Erythroblast (primary cell): Measurements from ENCODE around the gene SYT1.
A peak's percentile ranks its signal among the peaks of the same experiment; 100 is the strongest.
"Not testable (repeated sequence)": the region's sequence is repeated elsewhere in the genome, so short reads cannot be mapped to it uniquely, and the experiment has no call there.

ENCODE experiments used
- DNase-seq, 2 experiments: peaks; one replicate each; lab custom pipeline; 2025; lab: John Stamatoyannopoulos, UW
- GATA1 ChIP-seq: IDR thresholded peaks from 2 replicates; pipeline ENCODE4 v1.6.1; 2011; ENCODE audit warnings: low read depth, mild to moderate bottlenecking, control low read depth, low read length, moderate library complexity
- POLR2A ChIP-seq: IDR thresholded peaks from 2 replicates; pipeline ENCODE4 v1.6.1; 2011; ENCODE audit warnings: mild to moderate bottlenecking, low read length

Gene SYT1

GRCh38 chr12:79033788-79034187 lies 169.2 kb downstream of the SYT1 start:
- TF ChIP-seq GATA1 = no peak
- no peak for TF ChIP-seq POLR2A
- DNase-seq = no peak

DNA sequence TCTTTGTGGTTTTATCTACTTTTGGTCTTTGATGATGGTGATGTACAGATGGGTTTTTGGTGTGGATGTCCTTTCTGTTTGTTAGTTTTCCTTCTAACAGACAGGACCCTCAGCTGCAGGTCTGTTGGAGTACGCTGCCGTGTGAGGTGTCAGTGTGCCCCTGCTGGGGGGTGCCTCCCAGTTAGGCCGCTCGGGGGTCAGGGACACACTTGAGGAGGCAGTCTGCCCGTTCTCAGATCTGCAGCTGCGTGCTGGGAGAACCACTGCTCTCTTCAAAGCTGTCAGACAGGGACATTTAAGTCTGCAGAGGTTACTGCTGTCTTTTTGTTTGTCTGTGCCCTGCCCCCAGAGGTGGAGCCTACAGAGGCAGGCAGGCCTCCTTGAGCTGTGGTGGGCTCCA lies 180.2 kb downstream of the SYT1 start:
- DNase-seq = not testable (repeated sequence)

DNA sequence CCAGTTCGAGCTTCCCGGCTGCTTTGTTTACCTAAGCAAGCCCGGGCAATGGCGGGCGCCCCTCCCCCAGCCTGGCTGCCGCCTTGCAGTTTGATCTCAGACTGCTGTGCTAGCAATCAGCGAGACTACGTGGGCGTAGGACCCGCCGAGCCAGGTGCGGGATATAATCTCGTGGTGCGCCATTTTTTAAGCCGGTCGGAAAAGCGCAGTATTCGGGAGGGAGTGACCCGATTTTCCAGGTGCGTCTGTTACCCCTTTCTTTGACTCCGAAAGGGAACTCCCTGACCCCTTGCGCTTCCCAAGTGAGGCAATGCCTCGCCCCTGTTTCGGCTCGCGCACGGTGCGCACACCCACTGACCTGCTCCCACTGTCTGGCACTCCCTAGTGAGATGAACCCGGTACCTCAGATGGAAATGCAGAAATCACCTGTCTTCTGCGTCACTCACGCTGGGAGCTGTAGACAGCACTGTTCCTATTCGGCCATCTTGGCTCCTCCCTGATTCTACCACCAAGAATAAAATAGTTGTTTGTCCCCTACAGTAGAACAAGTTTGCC lies 180.7 kb downstream of the SYT1 start:
- not testable (repeated sequence) for DNase-seq

DNA sequence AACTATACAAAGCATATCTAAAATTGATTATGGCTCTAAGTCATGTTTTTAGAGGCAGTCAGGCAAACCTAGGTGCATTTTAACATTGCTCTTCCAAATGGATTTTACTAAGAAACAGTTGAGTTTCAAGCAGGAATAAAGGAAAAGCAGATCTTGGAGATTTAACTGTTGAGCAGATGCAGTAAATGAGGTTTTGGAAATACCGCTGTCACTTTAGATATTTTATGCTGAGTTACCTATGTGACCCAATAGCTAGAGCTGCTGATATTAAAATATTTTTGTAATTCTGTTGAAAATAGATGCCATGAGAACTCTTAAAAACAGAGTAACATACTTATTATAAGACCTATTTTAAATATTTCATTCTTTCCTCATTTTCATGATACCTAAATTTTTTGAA lies 181.4 kb downstream of the SYT1 start:
- no peak for TF ChIP-seq POLR2A
- no peak for TF ChIP-seq GATA1
- DNase-seq = no peak

- no peak for TF ChIP-seq GATA1
- TF ChIP-seq POLR2A = no peak
- no peak for DNase-seq
Observed at GRCh38 chr12:79048962-79049361, 184.4 kb downstream of the SYT1 start.

DNA sequence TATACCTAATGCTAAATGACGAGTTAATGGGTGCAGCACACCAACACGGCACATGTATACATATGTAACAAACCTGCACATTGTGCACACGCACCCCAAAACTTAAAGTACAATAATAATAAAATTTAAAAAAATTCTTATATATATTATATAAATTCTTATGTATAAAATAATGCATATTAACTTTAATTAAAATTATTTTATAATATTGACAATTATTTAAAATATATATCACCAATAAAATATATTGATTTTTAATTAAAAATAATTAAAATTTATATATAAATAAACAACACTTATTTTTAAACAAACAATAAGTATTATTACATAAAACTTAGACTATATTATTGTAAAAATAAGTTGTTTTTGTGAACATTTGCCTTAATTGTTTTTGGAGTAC lies 188.8 kb downstream of the SYT1 start:
- TF ChIP-seq POLR2A (no peak), GATA1 (no peak)
- DNase-seq = no peak

DNA sequence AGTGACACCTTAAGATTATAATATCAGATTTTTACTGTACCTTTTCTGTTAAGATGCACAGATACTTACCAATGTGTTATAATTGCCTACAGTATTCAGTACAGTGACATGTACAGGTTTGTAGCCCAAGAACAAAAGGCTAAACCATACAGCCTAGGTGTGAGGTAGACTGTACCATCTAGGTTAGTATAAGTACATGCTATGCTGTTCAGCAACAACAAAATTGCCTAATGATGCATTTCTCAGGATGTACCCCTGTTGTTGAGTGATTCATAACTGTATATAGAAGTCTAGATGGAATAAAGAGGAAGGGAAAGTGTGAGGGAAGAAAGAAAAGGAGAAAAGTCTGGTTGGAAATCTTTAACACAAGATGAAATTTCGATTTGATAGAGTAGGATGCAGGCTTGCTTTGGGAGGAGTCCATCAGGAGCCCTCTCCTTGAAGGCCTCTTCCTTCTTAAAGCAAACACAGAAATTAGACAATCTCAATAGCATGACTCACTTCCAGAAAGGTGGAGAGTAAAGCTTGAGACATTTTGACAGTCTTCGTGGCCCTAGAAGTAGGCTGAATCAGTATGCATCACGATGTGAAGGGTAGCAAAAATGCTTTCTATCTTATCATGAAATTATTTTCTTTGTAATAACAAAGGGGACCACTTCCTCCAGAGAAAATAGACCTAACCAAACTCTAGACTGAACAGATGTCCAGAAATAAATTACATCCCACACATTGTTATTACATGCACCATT lies 191.5 kb downstream of the SYT1 start:
- no peak for TF ChIP-seq GATA1
- no peak for DNase-seq

GRCh38 chr12:79056775-79057174 lies 192.2 kb downstream of the SYT1 start:
- TF ChIP-seq GATA1 (no peak), POLR2A (no peak)
- no peak for DNase-seq

GRCh38 chr12:79057540-79057939 lies 193.0 kb downstream of the SYT1 start:
- TF ChIP-seq GATA1 (no peak), POLR2A (no peak)
- no peak for DNase-seq

- no peak for TF ChIP-seq GATA1
- TF ChIP-seq POLR2A = no peak
- DNase-seq = no peak
Observed at GRCh38 chr12:79058342-79058741, 193.8 kb downstream of the SYT1 start.

DNA sequence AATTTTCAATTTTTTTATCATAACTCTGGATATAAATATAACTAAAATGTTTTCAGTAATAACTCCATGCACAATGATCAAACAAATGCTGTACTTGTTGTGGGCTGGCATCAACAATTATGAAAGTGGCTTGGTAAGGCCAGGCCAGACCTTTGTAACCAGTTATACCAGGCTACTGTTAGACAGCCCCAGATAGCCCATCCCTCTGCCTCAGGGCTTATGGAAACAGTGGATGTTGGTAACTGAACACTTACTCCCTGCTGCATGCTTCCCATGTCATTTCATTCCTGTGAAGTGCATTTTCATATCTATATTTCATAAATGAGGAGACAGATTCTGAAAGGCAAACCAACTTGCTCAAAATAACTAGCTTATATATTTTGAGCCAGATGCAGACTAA lies 195.0 kb downstream of the SYT1 start:
- DNase-seq = no peak
- TF ChIP-seq GATA1 (no peak), POLR2A (no peak)

- no peak for DNase-seq
- TF ChIP-seq GATA1 (no peak), POLR2A (no peak)
Observed at GRCh38 chr12:79063258-79063657, 198.7 kb downstream of the SYT1 start.

- TF ChIP-seq POLR2A (no peak), GATA1 (no peak)
- DNase-seq = peak; percentile 6 to 28
Observed at GRCh38 chr12:79067977-79068376, 203.4 kb downstream of the SYT1 start.

DNA sequence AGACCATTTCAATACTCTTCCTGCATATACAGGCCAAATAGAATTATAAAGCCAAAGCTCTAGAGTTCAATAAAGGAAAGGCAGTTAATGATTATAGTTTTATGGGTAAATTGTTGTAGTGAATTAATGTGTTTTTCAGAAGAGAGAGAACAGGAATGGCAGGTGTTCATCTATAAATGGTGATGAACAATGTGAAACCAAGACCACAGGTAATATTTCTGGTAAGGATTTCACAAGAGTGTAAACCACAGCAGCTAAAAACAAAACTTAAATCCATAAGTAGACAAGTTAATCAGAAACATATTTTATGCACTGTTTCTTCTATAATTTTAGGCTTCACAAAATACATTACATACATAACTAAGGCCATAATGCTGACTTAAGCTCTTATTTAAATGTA lies 204.4 kb downstream of the SYT1 start:
- DNase-seq = no peak

DNA sequence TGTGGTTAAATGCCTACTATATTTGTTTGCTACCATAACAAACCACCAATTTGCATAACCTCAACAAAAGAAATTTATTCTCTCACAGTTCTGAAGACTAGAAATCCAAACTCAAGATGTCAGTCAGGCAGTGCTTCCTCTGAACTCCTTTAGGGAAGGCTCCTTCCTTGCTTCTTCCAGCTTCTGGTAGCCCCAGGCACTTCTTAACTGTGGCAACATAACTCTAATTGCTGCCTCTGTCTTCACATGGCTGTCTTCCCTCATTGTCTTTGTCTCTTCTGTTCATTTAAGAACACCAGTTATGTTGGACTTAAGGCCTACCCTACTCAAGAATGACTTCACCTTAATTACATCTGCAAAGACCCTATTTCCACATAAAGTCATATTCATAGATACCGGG lies 206.9 kb downstream of the SYT1 start:
- no peak for DNase-seq
- TF ChIP-seq GATA1 (no peak), POLR2A (no peak)

More for the DNA sequence above, 204.4 kb downstream of the SYT1 start:
- no peak for TF ChIP-seq GATA1
- TF ChIP-seq POLR2A = no peak
